GM12878 (cell line): Measurements from ENCODE around the gene EXOSC1. TPM values are rescaled to one million over a fixed set of nuclear protein-coding genes. Genes with fewer than 3 reads are reported as not detected.

Experiments
- ATAC-seq: fragments of 200-7000 bp; cut with Tn5 transposase; 3 replicates; pipeline ENCODE4 v1.9.1; 2020; ENCODE audit warnings: mild to moderate bottlenecking, moderate library complexity
- BruUV-seq: library from RNA; stranded (reverse); fragments of 400-500 nt; replicated peaks from 2 replicates; lab custom pipeline; 2021; lab: Mats Ljungman, UMichigan
- CTCF ChIA-PET: fragments of 300-600 bp; sonication (Branson Sonifier 250); formaldehyde crosslinking; extraction: SDS; loops from one replicate; lab custom pipeline; 2021; ENCODE audit warnings: inconsistent platforms; lab: Yijun Ruan, JAX
- POLR2A ChIA-PET: fragments of 350-600 bp; formaldehyde crosslinking; extraction: SDS; loops from one replicate; lab custom pipeline; 2021; ENCODE audit warnings: inconsistent platforms; lab: Charles Lee
- RAD21 ChIA-PET: fragments of 300-600 bp; sonication (Branson Sonifier 250); formaldehyde crosslinking; loops from one replicate; lab custom pipeline; 2023; ENCODE audit warnings: antibody characterized with exemption; ENCODE audit not compliant: unreplicated experiment; lab: Charles Lee
- SMC1A ChIA-PET: fragments of 300-600 bp; sonication (Branson Sonifier 250); formaldehyde crosslinking; loops from one replicate; lab custom pipeline; 2023; ENCODE audit not compliant: unreplicated experiment, uncharacterized antibody; lab: Charles Lee
- DNase-seq: peaks from one replicate; pipeline ENCODE4 v3.0.0-alpha.2; 2011; ENCODE audit warnings: low read depth, low spot score
- FAIRE-seq: peaks from 3 replicates; lab custom pipeline; 2011; peaks lifted over from hg19 to GRCh38; lab: Jason Lieb, UNC
- H2AFZ ChIP-seq: 2 replicates; pipeline ENCODE4 v1.6.0; 2011; ENCODE audit warnings: low read depth, low read length, control low read depth; ENCODE audit not compliant: control insufficient read depth
- H3K27ac ChIP-seq: 2 replicates; pipeline ENCODE4 v1.5.1; 2011; ENCODE audit warnings: control low read depth; ENCODE audit not compliant: control insufficient read depth, insufficient read depth
- H3K27me3 ChIP-seq, 2 experiments: replicated peaks in 1 of 2; 2 replicates each; pipeline versions ENCODE4 v1.6.0 to v1.6.1; 2011; ENCODE audit warnings: low read length in 1 of 2; ENCODE audit not compliant: control insufficient read depth in 2 of 2, insufficient read depth in 2 of 2
- H3K36me3 ChIP-seq, 2 experiments: 2 replicates each; pipeline ENCODE4 v1.5.1; 2011; ENCODE audit warnings: low read length in 1 of 2; ENCODE audit not compliant: control insufficient read depth in 2 of 2, insufficient read depth in 2 of 2
- H3K4me1 ChIP-seq: 2 replicates; pipeline ENCODE4 v1.6.1; 2011; ENCODE audit warnings: mild to moderate bottlenecking, low read length, moderate library complexity, mixed read lengths; ENCODE audit not compliant: control insufficient read depth, insufficient read depth
- H3K4me2 ChIP-seq: 2 replicates; pipeline ENCODE4 v1.6.0; 2011; ENCODE audit warnings: control low read depth; ENCODE audit not compliant: control insufficient read depth, insufficient read depth
- H3K4me3 ChIP-seq: fragments of 200-600 bp; sonication (generic); 2 replicates; pipeline ENCODE4 v1.5.1; 2016
- H3K79me2 ChIP-seq: 2 replicates; pipeline ENCODE4 v1.6.0; 2011; ENCODE audit warnings: low read length; ENCODE audit not compliant: control insufficient read depth, insufficient read depth
- H3K9ac ChIP-seq: 2 replicates; pipeline ENCODE4 v1.8.0; 2011; ENCODE audit warnings: low read length, control low read depth, mixed read lengths; ENCODE audit not compliant: control insufficient read depth, insufficient read depth
- H3K9me3 ChIP-seq: replicated peaks from 3 replicates; pipeline ENCODE4 v1.5.1; 2011; ENCODE audit warnings: mild to moderate bottlenecking, low read length; ENCODE audit not compliant: control insufficient read depth, insufficient read depth
- H4K20me1 ChIP-seq: 2 replicates; pipeline ENCODE4 v1.6.0; 2011; ENCODE audit not compliant: control insufficient read depth, insufficient read depth
- ATF7 ChIP-seq: fragments of 450-650 bp; IDR thresholded peaks from 2 replicates; pipeline ENCODE4 v1.6.1; 2016; ENCODE audit warnings: low read depth, mild to moderate bottlenecking
- WGBS: methylation state at CpG from one replicate; pipeline ENCODE4 v1.1.6; 2016; ENCODE audit warnings: low lambda C conversion rate; ENCODE audit not compliant: insufficient replicate concordance, insufficient coverage; ENCODE audit errors: missing lambda C conversion rate; 5-methylcytosine and 5-hydroxymethylcytosine counted together
- in situ Hi-C: fragments of 300-500 bp; cut with MboI; formaldehyde crosslinking; loops from 9 replicates; pipeline ENCODE4 v1.14.3; 2018; ENCODE audit warnings: mixed read lengths
- intact Hi-C: fragments of 100-400 bp; cut with micrococcal nuclease; formaldehyde crosslinking; loops from one replicate; pipeline ENCODE4 v1.14.2; 2022; ENCODE audit not compliant: unreplicated experiment
- polyA plus RNA-seq, 11 experiments: library from polyadenylated mRNA; depleted of rRNA in 4 of 11; unstranded in 6 of 11; stranded (reverse) in 5 of 11; fragments of >200 nt; fragmentation: Nextera tagmentation in 4 of 11; fragmentation: Illumina TruSeq in 1 of 11; extraction: Ambion mirVana in 4 of 11; extraction: Trizol in 1 of 11; gene quantifications; 1 replicate in 1 of 11; 2 replicates in 10 of 11; pipeline versions ENCODE4 v1.2.1 to v1.2.3, GENCODE V29; 2011 to 2016; ENCODE audit warnings: inconsistent platforms in 2 of 11, missing spikeins in 2 of 11, low read depth in 1 of 11
- total RNA-seq, 4 experiments: library from RNA; depleted of rRNA in 3 of 4; stranded (reverse); fragments of >200 nt in 3 of 4; fragmentation: Illumina TruSeq in 1 of 4; extraction: Trizol in 1 of 4; gene quantifications; 2 replicates each; pipeline versions ENCODE4 v1.2.1 to v1.2.3, GENCODE V29; 2013 to 2021
- TF ChIP-seq, protein P1 (sequence below): fragments of 450-650 bp; formaldehyde crosslinking; IDR thresholded peaks from 2 replicates; pipeline ENCODE4 v1.5.0; 2022; ENCODE audit warnings: mild to moderate bottlenecking, missing genetic modification characterization

Gene EXOSC1
- total and polyA plus RNA-seq, 10 of the 15 experiments (the other 5 are each of a cell fraction or from before 2014, with no cell fraction given) = 43.4 to 121 (median 75.1) TPM

- H3K4me1 ChIP-seq = no peaks in the 10 kb centered on the region
- peak overlapping the region; percentile 48 for H3K4me2 ChIP-seq
- TF ChIP-seq, protein P1, sequence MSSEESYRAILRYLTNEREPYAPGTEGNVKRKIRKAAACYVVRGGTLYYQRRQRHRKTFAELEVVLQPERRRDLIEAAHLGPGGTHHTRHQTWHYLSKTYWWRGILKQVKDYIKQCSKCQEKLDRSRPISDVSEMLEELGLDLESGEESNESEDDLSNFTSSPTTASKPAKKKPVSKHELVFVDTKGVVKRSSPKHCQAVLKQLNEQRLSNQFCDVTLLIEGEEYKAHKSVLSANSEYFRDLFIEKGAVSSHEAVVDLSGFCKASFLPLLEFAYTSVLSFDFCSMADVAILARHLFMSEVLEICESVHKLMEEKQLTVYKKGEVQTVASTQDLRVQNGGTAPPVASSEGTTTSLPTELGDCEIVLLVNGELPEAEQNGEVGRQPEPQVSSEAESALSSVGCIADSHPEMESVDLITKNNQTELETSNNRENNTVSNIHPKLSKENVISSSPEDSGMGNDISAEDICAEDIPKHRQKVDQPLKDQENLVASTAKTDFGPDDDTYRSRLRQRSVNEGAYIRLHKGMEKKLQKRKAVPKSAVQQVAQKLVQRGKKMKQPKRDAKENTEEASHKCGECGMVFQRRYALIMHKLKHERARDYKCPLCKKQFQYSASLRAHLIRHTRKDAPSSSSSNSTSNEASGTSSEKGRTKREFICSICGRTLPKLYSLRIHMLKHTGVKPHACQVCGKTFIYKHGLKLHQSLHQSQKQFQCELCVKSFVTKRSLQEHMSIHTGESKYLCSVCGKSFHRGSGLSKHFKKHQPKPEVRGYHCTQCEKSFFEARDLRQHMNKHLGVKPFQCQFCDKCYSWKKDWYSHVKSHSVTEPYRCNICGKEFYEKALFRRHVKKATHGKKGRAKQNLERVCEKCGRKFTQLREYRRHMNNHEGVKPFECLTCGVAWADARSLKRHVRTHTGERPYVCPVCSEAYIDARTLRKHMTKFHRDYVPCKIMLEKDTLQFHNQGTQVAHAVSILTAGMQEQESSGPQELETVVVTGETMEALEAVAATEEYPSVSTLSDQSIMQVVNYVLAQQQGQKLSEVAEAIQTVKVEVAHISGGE (CRISPR knock-in tag) = no peak
- peak; percentile 47; the same call in 1 of the 2 replicates for TF ChIP-seq ATF7
- intact Hi-C loops = no loop called here
- ATAC-seq = peak; percentile 70
- peak overlapping the region; percentile 72 for H3K4me3 ChIP-seq
- RAD21 ChIA-PET = interaction anchor here (3.0 kb wide), 1 partner anchor 121 kb away, joined by 10 read pairs; no protein-coding TSS in a partner anchor
- CTCF ChIA-PET = interaction anchor here (0.8 to 1.8 kb wide), 3 partner anchors 28 to 154 kb away, joined by 3 to 4 read pairs (median 3); no protein-coding TSS in a partner anchor
- peaks cover 10% of the 10 kb centered on the region for H3K79me2 ChIP-seq
- no peak for DNase-seq
- peak overlapping the region; percentile 57 for H3K9ac ChIP-seq
- 8% methylated on average over 21 of the region's 21 CpGs for WGBS
- H3K27ac ChIP-seq = peak overlapping the region; percentile 34; the same call in 1 of the 2 replicates
- SMC1A ChIA-PET = interaction anchor here (0.8 to 2.0 kb wide), 4 partner anchors 10 to 67 kb away, joined by 3 to 4 read pairs (median 3); no protein-coding TSS in a partner anchor
- POLR2A ChIA-PET = interaction anchor here (0.7 to 1.6 kb wide), 3 partner anchors 11 to 337 kb away, joined by 3 to 9 read pairs (median 5); partner anchors contain the start of gene ZFYVE27
- H3K36me3 ChIP-seq = no peaks in the 10 kb centered on the region; a peak in 2 of 4 replicates
- no peaks in the 10 kb centered on the region for H4K20me1 ChIP-seq
- BruUV-seq = no TSS peak
- H2AFZ ChIP-seq = no peak overlapping the region
- in situ Hi-C loops = no loop called here
- no peaks in the 10 kb centered on the region for H3K9me3 ChIP-seq
- no peaks in the 10 kb centered on the region for H3K27me3 ChIP-seq
- no peak for FAIRE-seq
These were observed 45.8 kb downstream of the EXOSC1 start for GRCh38 chr10:97399843-97400545.
